Measurements from ENCODE around the gene PTGES2. TPM values are rescaled to one million over a fixed set of nuclear protein-coding genes. Genes with fewer than 3 reads are reported as not detected.

The PTGES2 gene
- total and polyA plus RNA-seq, 2 of the 13 experiments (the other 11 are each of a cell fraction or from before 2014, with no cell fraction given): 63.7 to 79.8 TPM

DNA sequence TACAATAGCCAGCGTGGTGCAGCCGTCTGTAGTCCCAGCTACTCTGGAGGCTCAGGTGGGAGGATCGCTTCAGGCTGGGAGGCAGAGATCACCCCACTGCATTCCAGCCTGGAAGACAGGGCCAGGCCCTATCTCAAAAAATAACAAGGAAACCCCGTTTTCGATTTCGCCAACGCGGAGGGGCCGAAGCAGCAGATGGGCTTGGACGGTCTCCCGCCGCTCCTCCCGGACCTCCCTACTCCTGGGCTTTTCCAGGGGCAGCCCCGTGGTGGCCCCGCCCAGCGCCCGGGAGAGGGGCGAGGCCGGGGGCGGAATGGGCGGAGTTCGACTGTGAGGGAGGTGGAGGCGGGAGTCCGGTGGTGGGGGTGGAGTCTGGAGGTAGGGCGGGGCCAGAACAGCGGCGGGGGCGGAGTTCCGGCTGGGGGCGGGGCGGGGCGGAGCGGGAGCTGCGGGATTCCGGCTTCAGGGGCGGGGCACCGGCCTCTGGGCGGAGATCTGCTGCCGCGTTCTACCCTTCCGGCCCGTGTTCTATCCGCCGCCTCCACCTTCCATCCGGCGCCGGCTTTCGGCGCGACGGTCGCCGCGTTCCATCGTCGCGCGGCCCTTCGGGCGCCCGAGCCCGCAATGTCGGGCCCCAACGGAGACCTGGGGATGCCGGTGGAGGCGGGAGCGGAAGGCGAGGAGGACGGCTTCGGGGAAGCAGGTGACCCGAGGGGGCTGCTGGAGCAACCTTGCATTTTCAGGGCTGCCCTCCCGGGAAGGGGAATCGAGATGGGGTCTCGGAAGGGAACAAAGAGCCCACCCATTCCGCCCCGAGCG, 32.5 kb upstream of the PTGES2 start, which contains the start of gene BBLN (continued):
- TF ChIP-seq, protein P1, sequence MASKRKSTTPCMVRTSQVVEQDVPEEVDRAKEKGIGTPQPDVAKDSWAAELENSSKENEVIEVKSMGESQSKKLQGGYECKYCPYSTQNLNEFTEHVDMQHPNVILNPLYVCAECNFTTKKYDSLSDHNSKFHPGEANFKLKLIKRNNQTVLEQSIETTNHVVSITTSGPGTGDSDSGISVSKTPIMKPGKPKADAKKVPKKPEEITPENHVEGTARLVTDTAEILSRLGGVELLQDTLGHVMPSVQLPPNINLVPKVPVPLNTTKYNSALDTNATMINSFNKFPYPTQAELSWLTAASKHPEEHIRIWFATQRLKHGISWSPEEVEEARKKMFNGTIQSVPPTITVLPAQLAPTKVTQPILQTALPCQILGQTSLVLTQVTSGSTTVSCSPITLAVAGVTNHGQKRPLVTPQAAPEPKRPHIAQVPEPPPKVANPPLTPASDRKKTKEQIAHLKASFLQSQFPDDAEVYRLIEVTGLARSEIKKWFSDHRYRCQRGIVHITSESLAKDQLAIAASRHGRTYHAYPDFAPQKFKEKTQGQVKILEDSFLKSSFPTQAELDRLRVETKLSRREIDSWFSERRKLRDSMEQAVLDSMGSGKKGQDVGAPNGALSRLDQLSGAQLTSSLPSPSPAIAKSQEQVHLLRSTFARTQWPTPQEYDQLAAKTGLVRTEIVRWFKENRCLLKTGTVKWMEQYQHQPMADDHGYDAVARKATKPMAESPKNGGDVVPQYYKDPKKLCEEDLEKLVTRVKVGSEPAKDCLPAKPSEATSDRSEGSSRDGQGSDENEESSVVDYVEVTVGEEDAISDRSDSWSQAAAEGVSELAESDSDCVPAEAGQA (IDR thresholded peaks at IDR 0.05; ENCODE audit: low read depth): no peak
- TF ChIP-seq, protein P1 (CRISPR knock-in tag; IDR thresholded peaks at IDR 0.05; ENCODE audit: borderline replicate concordance): no peak
- TF ChIP-seq ISX (CRISPR knock-in tag; conservative IDR thresholded peaks at IDR 0.05): 0 out of 2 replicates have a peak, but pooled peaks have one; percentile 59
- peak; percentile 49; the same call in 1 of the 2 replicates for TF ChIP-seq ZC3H13 (CRISPR knock-in tag; IDR thresholded peaks at IDR 0.05)
- TF ChIP-seq RBFOX2 (IDR thresholded peaks at IDR 0.05; ENCODE audit: low read depth, low read length): peak; percentile 78
- TF ChIP-seq, protein P2, sequence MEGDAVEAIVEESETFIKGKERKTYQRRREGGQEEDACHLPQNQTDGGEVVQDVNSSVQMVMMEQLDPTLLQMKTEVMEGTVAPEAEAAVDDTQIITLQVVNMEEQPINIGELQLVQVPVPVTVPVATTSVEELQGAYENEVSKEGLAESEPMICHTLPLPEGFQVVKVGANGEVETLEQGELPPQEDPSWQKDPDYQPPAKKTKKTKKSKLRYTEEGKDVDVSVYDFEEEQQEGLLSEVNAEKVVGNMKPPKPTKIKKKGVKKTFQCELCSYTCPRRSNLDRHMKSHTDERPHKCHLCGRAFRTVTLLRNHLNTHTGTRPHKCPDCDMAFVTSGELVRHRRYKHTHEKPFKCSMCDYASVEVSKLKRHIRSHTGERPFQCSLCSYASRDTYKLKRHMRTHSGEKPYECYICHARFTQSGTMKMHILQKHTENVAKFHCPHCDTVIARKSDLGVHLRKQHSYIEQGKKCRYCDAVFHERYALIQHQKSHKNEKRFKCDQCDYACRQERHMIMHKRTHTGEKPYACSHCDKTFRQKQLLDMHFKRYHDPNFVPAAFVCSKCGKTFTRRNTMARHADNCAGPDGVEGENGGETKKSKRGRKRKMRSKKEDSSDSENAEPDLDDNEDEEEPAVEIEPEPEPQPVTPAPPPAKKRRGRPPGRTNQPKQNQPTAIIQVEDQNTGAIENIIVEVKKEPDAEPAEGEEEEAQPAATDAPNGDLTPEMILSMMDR (CRISPR knock-in tag; IDR thresholded peaks at IDR 0.05): 0 out of 2 replicates have a peak, but pooled peaks have one; percentile 12
- TF ChIP-seq ZNF557 (CRISPR knock-in tag; IDR thresholded peaks at IDR 0.05): 0 out of 2 replicates have a peak, but pooled peaks have one; percentile 20
- peak; percentile 55; the same call in 1 of the 2 replicates for TF ChIP-seq SPEN (CRISPR knock-in tag; IDR thresholded peaks at IDR 0.05; ENCODE audit: low read depth)
- peak; percentile 43; the same call in 1 of the 2 replicates for TF ChIP-seq SRY (CRISPR knock-in tag; IDR thresholded peaks at IDR 0.05)
- TF ChIP-seq GABPB1 (CRISPR knock-in tag; IDR thresholded peaks at IDR 0.05): peak; percentile 87
- no peak for TF ChIP-seq POGZ (CRISPR knock-in tag; IDR thresholded peaks at IDR 0.05)
- TF ChIP-seq ZNF317 (CRISPR knock-in tag; IDR thresholded peaks at IDR 0.05): peak; percentile 56; the same call in 1 of the 2 replicates
- TF ChIP-seq, protein P3, sequence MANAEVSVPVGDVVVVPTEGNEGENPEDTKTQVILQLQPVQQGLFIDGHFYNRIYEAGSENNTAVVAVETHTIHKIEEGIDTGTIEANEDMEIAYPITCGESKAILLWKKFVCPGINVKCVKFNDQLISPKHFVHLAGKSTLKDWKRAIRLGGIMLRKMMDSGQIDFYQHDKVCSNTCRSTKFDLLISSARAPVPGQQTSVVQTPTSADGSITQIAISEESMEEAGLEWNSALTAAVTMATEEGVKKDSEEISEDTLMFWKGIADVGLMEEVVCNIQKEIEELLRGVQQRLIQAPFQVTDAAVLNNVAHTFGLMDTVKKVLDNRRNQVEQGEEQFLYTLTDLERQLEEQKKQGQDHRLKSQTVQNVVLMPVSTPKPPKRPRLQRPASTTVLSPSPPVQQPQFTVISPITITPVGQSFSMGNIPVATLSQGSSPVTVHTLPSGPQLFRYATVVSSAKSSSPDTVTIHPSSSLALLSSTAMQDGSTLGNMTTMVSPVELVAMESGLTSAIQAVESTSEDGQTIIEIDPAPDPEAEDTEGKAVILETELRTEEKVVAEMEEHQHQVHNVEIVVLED (CRISPR knock-in tag; IDR thresholded peaks at IDR 0.05; ENCODE audit: borderline replicate concordance): no peak
- no peak for TF ChIP-seq KAT2B (IDR thresholded peaks at IDR 0.05; ENCODE audit: borderline replicate concordance, low read depth, low read length)
- TF ChIP-seq ZSCAN22 (CRISPR knock-in tag; IDR thresholded peaks at IDR 0.05): no peak
- 0 out of 2 replicates have a peak, but pooled peaks have one; percentile 27 for TF ChIP-seq ZNF224 (CRISPR knock-in tag; IDR thresholded peaks at IDR 0.05)
- TF ChIP-seq NKX3-1 (CRISPR knock-in tag; IDR thresholded peaks at IDR 0.05): no peak
- TF ChIP-seq KLF16 (CRISPR knock-in tag; IDR thresholded peaks at IDR 0.05): peak in 1 of 2 experiments; percentile 70; a peak in 1 of 4 replicates
- peak; percentile 89 for TF ChIP-seq POLR2G (IDR thresholded peaks at IDR 0.05; ENCODE audit: low read depth, low read length)
- TF ChIP-seq BRD4 (CRISPR knock-in tag; IDR thresholded peaks at IDR 0.05): no peak
